ENCODE results near the gene PHIP. TPM values are rescaled to one million over a fixed set of nuclear protein-coding genes. Genes with fewer than 3 reads are reported as not detected.

The PHIP gene
- total and polyA plus RNA-seq, 9 of the 15 experiments (the other 6 are each of a cell fraction or from before 2014, with no cell fraction given): 8.1 to 36.3 (median 16.5) TPM

DNA sequence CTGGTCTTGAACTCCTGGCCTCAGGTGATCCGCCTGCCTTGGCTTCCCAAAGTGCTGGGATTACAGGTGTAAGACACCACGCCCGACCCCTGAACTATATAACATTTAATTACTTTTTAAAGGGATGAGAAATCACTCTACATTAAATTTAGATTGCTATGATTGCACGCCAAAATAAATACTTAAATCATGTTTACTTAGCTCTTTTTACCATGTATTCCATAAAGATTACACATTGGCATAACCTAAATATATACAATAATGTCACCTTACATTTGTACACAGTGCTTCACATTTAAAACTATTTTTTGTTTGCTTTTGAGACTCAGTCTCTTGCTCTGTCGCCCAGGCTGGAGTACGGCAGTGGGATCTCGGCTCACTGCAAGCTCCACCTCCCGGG lies 124.3 kb downstream of the PHIP start (continued):
- TF ChIP-seq, protein P1, sequence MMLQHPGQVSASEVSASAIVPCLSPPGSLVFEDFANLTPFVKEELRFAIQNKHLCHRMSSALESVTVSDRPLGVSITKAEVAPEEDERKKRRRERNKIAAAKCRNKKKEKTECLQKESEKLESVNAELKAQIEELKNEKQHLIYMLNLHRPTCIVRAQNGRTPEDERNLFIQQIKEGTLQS (IDR thresholded peaks at IDR 0.05): no peak
- TF ChIP-seq, protein P1 (CRISPR knock-in tag; conservative IDR thresholded peaks at IDR 0.05): no peak

DNA sequence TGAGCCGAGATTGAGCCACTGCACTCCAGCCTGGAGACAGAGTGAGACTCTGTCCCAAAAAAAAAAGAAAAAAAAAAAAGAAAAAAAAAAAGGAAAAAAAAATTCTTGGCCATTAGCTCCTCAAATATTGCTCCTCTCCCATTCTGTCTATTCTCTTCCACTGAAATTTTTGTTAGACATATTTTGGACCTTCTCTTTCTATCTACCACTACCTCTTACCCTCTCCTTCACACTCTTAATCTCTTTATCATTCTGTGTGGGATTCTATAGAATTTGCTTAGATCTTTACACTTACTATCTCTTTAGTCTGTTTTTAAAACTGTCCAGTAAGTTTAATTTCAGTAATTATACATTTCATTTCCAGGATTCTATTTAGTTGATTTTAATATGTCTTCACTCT lies 125.7 kb downstream of the PHIP start:
- FAIRE-seq: no peak
- Histone ChIP-seq H3K4me1 (replicated peaks in 1 of 2; ENCODE audit: control insufficient read depth in 2 of 2, insufficient read depth in 2 of 2, low read length in 2 of 2) (no peaks in the 10 kb centered on the region), H3K4me3 (no peak overlapping the region), H3K27ac (ENCODE audit: extremely low read depth, low read depth, low read length) (no peak overlapping the region), H3K36me3 (ENCODE audit: control insufficient read depth, insufficient read depth, low read length) (peaks cover 94% of the 10 kb centered on the region), H3K79me2 (ENCODE audit: control insufficient read depth, insufficient read depth, low read length) (no peaks in the 10 kb centered on the region), H2AFZ (ENCODE audit: low read depth, low read length) (no peak overlapping the region), H3K27me3 (ENCODE audit: control insufficient read depth in 2 of 2, insufficient read depth in 2 of 2, low read length in 2 of 2) (no peaks in the 10 kb centered on the region), H3K4me2 (ENCODE audit: insufficient read depth, low read length) (no peak overlapping the region), H4K20me1 (replicated peaks; ENCODE audit: control insufficient read depth, insufficient read depth, low read length) (no peaks in the 10 kb centered on the region), H3K9me3 (replicated peaks; ENCODE audit: control insufficient read depth, insufficient read depth, low read depth, low read length) (peaks cover 2% of the 10 kb centered on the region), H3K9me1 (ENCODE audit: control insufficient read depth, insufficient read depth, low read length) (no peaks in the 10 kb centered on the region), H3K9ac (ENCODE audit: insufficient read depth in 1 of 2, low read depth in 2 of 2, low read length in 2 of 2) (no peak overlapping the region)
- in situ Hi-C loops (cut with MboI): no loop called here
- intact Hi-C loops (cut with micrococcal nuclease): no loop called here
- ChIA-PET POLR2A (no interaction called here), CTCF (ENCODE audit: low intra/inter-chr PET ratio) (interaction anchor here (0.6 kb wide), 1 partner anchor 720 kb away, joined by 4 read pairs; no protein-coding TSS in a partner anchor)
- BruUV-seq (replicated peaks): no TSS peak
- 100% methylated on average over 1 of the region's 1 CpG for WGBS (ENCODE audit: insufficient coverage, low coverage, missing lambda C conversion rate)
- no peak for ATAC-seq
- no peak for DNase-seq (ENCODE audit: extremely low read depth in 1 of 4, low spot score in 3 of 4)
- TF ChIP-seq, protein P2, sequence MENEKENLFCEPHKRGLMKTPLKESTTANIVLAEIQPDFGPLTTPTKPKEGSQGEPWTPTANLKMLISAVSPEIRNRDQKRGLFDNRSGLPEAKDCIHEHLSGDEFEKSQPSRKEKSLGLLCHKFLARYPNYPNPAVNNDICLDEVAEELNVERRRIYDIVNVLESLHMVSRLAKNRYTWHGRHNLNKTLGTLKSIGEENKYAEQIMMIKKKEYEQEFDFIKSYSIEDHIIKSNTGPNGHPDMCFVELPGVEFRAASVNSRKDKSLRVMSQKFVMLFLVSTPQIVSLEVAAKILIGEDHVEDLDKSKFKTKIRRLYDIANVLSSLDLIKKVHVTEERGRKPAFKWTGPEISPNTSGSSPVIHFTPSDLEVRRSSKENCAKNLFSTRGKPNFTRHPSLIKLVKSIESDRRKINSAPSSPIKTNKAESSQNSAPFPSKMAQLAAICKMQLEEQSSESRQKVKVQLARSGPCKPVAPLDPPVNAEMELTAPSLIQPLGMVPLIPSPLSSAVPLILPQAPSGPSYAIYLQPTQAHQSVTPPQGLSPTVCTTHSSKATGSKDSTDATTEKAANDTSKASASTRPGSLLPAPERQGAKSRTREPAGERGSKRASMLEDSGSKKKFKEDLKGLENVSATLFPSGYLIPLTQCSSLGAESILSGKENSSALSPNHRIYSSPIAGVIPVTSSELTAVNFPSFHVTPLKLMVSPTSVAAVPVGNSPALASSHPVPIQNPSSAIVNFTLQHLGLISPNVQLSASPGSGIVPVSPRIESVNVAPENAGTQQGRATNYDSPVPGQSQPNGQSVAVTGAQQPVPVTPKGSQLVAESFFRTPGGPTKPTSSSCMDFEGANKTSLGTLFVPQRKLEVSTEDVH (IDR thresholded peaks at IDR 0.05; ENCODE audit: low read depth, partially characterized antibody): no peak
- TF ChIP-seq ZNF589 (CRISPR knock-in tag; IDR thresholded peaks at IDR 0.05; ENCODE audit: low read depth) (no peak), RBM25 (IDR thresholded peaks at IDR 0.05; ENCODE audit: low read depth, low read length, severe bottlenecking) (no peak), CBFA2T2 (conservative IDR thresholded peaks at IDR 0.05) (no peak), ZBTB8A (IDR thresholded peaks at IDR 0.05; ENCODE audit: partially characterized antibody) (no peak), NELFE (IDR thresholded peaks at IDR 0.05; ENCODE audit: insufficient read depth, insufficient read length) (no peak)
- TF ChIP-seq, protein P3, sequence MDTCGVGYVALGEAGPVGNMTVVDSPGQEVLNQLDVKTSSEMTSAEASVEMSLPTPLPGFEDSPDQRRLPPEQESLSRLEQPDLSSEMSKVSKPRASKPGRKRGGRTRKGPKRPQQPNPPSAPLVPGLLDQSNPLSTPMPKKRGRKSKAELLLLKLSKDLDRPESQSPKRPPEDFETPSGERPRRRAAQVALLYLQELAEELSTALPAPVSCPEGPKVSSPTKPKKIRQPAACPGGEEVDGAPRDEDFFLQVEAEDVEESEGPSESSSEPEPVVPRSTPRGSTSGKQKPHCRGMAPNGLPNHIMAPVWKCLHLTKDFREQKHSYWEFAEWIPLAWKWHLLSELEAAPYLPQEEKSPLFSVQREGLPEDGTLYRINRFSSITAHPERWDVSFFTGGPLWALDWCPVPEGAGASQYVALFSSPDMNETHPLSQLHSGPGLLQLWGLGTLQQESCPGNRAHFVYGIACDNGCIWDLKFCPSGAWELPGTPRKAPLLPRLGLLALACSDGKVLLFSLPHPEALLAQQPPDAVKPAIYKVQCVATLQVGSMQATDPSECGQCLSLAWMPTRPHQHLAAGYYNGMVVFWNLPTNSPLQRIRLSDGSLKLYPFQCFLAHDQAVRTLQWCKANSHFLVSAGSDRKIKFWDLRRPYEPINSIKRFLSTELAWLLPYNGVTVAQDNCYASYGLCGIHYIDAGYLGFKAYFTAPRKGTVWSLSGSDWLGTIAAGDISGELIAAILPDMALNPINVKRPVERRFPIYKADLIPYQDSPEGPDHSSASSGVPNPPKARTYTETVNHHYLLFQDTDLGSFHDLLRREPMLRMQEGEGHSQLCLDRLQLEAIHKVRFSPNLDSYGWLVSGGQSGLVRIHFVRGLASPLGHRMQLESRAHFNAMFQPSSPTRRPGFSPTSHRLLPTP (IDR thresholded peaks at IDR 0.05; ENCODE audit: borderline replicate concordance, extremely low read depth, insufficient read length): no peak
- TF ChIP-seq, protein P4, sequence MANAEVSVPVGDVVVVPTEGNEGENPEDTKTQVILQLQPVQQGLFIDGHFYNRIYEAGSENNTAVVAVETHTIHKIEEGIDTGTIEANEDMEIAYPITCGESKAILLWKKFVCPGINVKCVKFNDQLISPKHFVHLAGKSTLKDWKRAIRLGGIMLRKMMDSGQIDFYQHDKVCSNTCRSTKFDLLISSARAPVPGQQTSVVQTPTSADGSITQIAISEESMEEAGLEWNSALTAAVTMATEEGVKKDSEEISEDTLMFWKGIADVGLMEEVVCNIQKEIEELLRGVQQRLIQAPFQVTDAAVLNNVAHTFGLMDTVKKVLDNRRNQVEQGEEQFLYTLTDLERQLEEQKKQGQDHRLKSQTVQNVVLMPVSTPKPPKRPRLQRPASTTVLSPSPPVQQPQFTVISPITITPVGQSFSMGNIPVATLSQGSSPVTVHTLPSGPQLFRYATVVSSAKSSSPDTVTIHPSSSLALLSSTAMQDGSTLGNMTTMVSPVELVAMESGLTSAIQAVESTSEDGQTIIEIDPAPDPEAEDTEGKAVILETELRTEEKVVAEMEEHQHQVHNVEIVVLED (CRISPR knock-in tag; IDR thresholded peaks at IDR 0.05): no peak

Data from K562 (cell line).